GM21447 (cell line): ENCODE data around the gene CRISP2.
"Not testable (repeated sequence)": the region's sequence is repeated elsewhere in the genome, so short reads cannot be mapped to it uniquely, and the experiment has no call there.

ENCODE experiments used
- ATAC-seq: cut with Tn5 transposase; IDR thresholded peaks from one replicate; pipeline ENCODE4 v1.9.1; 2021; ENCODE audit not compliant: unreplicated experiment

CRISP2 gene

GRCh38 chr6:49713346-49713745 is at the start of gene CRISP2:
Gene CRISP2, minus strand, starts transcription at chr6:49713543. Its CDS starts 4,347 bp downstream, at chr6:49709196.
- ATAC-seq: no peak

GRCh38 chr6:49744259-49744658 is 30.9 kb upstream of the CRISP2 start, which contains the start of gene CRISP3:
Gene CRISP3, minus strand, starts transcription at chr6:49744388. Its CDS starts 21 bp downstream, at chr6:49744367.
- ATAC-seq: no peak

GRCh38 chr6:49743429-49743828 is 30.1 kb upstream of the CRISP2 start:
- no peak for ATAC-seq

GRCh38 chr6:49739423-49739822 is 26.1 kb upstream of the CRISP2 start:
- ATAC-seq: no peak

- no peak for ATAC-seq
Observed at GRCh38 chr6:49736017-49736508, 22.7 kb upstream of the CRISP2 start.

GRCh38 chr6:49733680-49734079 is 20.3 kb upstream of the CRISP2 start:
- no peak for ATAC-seq

- ATAC-seq: no peak
Observed at GRCh38 chr6:49732781-49733180, 19.4 kb upstream of the CRISP2 start.

GRCh38 chr6:49730251-49730650 is 16.9 kb upstream of the CRISP2 start:
- ATAC-seq: no peak

- ATAC-seq: not testable (repeated sequence)
Observed at GRCh38 chr6:49723917-49724316, 10.6 kb upstream of the CRISP2 start.

- no peak for ATAC-seq
Observed at GRCh38 chr6:49721297-49721696, 8.0 kb upstream of the CRISP2 start.

GRCh38 chr6:49720372-49720771 is 7.0 kb upstream of the CRISP2 start:
- no peak for ATAC-seq

- ATAC-seq: no peak
Observed at GRCh38 chr6:49698478-49698877, 14.9 kb downstream of the CRISP2 start.

- ATAC-seq: no peak
Observed at GRCh38 chr6:49693512-49693911, 19.8 kb downstream of the CRISP2 start.

GRCh38 chr6:49692534-49692933 is 20.8 kb downstream of the CRISP2 start:
- ATAC-seq: no peak

- ATAC-seq: no peak
Observed at GRCh38 chr6:49676671-49677281, 36.6 kb downstream of the CRISP2 start.

- no peak for ATAC-seq
Observed at GRCh38 chr6:49675816-49676215, 37.5 kb downstream of the CRISP2 start.

GRCh38 chr6:49668083-49668511 is 45.2 kb downstream of the CRISP2 start:
- ATAC-seq: no peak

- ATAC-seq: no peak
Observed at GRCh38 chr6:49666930-49667757, 46.2 kb downstream of the CRISP2 start.

GRCh38 chr6:49666480-49666879 is 46.9 kb downstream of the CRISP2 start:
- ATAC-seq: no peak

- ATAC-seq: no peak
Observed at GRCh38 chr6:49664817-49665216, 48.5 kb downstream of the CRISP2 start.

GRCh38 chr6:49664054-49664453 is 49.3 kb downstream of the CRISP2 start:
- not testable (repeated sequence) for ATAC-seq

GRCh38 chr6:49662892-49663261 is 50.5 kb downstream of the CRISP2 start:
- ATAC-seq: no peak
